Measurements from ENCODE around the gene SGTA.

DNA sequence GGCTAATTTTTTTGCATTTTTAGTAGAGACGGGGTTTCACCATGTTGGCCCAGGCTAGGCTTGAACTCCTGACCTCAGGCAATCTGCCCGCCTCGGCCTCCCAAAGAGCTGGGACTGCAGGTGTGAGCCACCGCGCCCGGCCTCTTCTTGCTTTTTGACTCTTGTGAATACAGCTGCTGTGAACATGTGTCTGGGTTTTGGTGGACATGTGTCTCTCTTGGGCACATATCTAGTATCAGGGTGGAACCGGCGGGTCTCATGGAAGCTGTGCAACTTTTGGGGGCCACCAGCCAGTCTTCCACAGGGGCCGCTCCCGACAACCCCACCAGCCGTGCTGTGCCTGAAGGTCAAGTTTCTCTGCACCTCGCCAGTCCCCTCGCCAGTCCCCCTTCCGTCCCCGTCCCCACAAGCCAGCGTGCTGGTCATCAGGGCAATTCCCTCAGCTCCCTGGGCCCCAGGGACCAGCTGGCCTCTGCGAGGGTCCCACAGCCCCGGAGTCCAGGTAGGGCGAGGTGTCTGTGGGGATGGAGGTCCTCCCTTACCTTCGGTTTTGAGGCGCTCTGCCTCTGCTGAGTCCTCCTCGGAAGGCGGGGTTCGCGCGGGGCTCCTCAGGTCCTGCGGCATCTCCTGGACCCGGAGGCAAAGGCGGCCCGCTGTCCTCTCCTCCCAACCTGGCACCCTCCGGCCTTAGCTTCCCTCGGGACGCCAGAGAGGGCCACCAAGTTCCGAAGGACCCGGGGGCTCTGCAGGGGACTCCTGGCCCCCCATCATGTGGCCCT is 16.3 kb downstream of the SGTA start:
- TF ChIP-seq, protein P1, sequence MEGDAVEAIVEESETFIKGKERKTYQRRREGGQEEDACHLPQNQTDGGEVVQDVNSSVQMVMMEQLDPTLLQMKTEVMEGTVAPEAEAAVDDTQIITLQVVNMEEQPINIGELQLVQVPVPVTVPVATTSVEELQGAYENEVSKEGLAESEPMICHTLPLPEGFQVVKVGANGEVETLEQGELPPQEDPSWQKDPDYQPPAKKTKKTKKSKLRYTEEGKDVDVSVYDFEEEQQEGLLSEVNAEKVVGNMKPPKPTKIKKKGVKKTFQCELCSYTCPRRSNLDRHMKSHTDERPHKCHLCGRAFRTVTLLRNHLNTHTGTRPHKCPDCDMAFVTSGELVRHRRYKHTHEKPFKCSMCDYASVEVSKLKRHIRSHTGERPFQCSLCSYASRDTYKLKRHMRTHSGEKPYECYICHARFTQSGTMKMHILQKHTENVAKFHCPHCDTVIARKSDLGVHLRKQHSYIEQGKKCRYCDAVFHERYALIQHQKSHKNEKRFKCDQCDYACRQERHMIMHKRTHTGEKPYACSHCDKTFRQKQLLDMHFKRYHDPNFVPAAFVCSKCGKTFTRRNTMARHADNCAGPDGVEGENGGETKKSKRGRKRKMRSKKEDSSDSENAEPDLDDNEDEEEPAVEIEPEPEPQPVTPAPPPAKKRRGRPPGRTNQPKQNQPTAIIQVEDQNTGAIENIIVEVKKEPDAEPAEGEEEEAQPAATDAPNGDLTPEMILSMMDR (IDR thresholded peaks at IDR 0.05): no peak
- TF ChIP-seq, protein P2, sequence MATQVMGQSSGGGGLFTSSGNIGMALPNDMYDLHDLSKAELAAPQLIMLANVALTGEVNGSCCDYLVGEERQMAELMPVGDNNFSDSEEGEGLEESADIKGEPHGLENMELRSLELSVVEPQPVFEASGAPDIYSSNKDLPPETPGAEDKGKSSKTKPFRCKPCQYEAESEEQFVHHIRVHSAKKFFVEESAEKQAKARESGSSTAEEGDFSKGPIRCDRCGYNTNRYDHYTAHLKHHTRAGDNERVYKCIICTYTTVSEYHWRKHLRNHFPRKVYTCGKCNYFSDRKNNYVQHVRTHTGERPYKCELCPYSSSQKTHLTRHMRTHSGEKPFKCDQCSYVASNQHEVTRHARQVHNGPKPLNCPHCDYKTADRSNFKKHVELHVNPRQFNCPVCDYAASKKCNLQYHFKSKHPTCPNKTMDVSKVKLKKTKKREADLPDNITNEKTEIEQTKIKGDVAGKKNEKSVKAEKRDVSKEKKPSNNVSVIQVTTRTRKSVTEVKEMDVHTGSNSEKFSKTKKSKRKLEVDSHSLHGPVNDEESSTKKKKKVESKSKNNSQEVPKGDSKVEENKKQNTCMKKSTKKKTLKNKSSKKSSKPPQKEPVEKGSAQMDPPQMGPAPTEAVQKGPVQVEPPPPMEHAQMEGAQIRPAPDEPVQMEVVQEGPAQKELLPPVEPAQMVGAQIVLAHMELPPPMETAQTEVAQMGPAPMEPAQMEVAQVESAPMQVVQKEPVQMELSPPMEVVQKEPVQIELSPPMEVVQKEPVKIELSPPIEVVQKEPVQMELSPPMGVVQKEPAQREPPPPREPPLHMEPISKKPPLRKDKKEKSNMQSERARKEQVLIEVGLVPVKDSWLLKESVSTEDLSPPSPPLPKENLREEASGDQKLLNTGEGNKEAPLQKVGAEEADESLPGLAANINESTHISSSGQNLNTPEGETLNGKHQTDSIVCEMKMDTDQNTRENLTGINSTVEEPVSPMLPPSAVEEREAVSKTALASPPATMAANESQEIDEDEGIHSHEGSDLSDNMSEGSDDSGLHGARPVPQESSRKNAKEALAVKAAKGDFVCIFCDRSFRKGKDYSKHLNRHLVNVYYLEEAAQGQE (IDR thresholded peaks at IDR 0.05; ENCODE audit: insufficient read depth in 1 of 2, low read depth in 2 of 2, low read length in 1 of 2): no peak
- TF ChIP-seq TCF7L2 (IDR thresholded peaks at IDR 0.05; ENCODE audit: low read depth, low read length): no peak
- no peak for TF ChIP-seq POLR2AphosphoS5 (IDR thresholded peaks at IDR 0.05; ENCODE audit: low read depth, low read length)
- no peak for TF ChIP-seq SIN3A (IDR thresholded peaks at IDR 0.05; ENCODE audit: borderline replicate concordance, insufficient read depth, low read depth, low read length)
